NT2/D1 (cell line): ENCODE measurements around the gene DCAF16.

ENCODE experiments used
- SUZ12 ChIP-seq: IDR thresholded peaks from 2 replicates; pipeline ENCODE4 v1.6.1; 2011; ENCODE audit not compliant: insufficient read length, insufficient read depth; ENCODE audit errors: extremely low read depth
- YY1 ChIP-seq: IDR thresholded peaks from 2 replicates; pipeline ENCODE4 v1.6.1; 2011; ENCODE audit not compliant: insufficient read length, insufficient read depth
- ZNF274 ChIP-seq: IDR thresholded peaks from 2 replicates; pipeline ENCODE4 v1.6.1; 2011; ENCODE audit warnings: mild to moderate bottlenecking, low read depth, low read length

- TF ChIP-seq SUZ12: no peak
- no peak for TF ChIP-seq ZNF274
- TF ChIP-seq YY1: no peak
Measured at GRCh38 chr4:17846266-17846665, 35.7 kb upstream of the DCAF16 start.
